ENCODE results near the gene RPE65. TPM values are rescaled to one million over a fixed set of nuclear protein-coding genes. Genes with fewer than 3 reads are reported as not detected.

RPE65 gene
- total RNA-seq, 2 donors from 2014 or later: not detected

- DNase-seq (no peak), ATAC-seq (no peak)
- intact Hi-C loops (cut with DNase I): no loop called here
These were observed 66.7 kb downstream of the RPE65 start for GRCh38 chr1:68383092-68383491.

- intact Hi-C loops (cut with DNase I): no loop called here
- ATAC-seq: no peak
- no peak for DNase-seq
These were observed 70.7 kb downstream of the RPE65 start for GRCh38 chr1:68379085-68379478.

Other genes with a start within 250 kb of the RPE65 start
- 10 to 100 TPM; 92.2 to 92.8 TPM for gene WLS, start 217.4 kb downstream of the RPE65 start, total RNA-seq
- gene DEPDC1, start 47.1 kb upstream of the RPE65 start, total RNA-seq: under 1 TPM in 1 of 2 donors, not detected in 1; 0.62 TPM